ENCODE results near the gene TUFM.
"Not testable (repeated sequence)": the region's sequence is repeated elsewhere in the genome, so short reads cannot be mapped to it uniquely, and the experiment has no call there.

TUFM gene

GRCh38 chr16:28821874-28822519 lies 24.2 kb downstream of the TUFM start:
- no peak for FAIRE-seq
- DNase-seq (ENCODE audit: insufficient read length, low spot score): no peak
- TF ChIP-seq CTCF (IDR thresholded peaks at IDR 0.05; ENCODE audit: insufficient read depth, missing control alignments): no peak

GRCh38 chr16:28820546-28820945 lies 25.6 kb downstream of the TUFM start:
- DNase-seq (ENCODE audit: insufficient read length, low spot score); FAIRE-seq: not testable (repeated sequence)

- TF ChIP-seq CTCF (IDR thresholded peaks at IDR 0.05; ENCODE audit: insufficient read depth, missing control alignments): no peak
- DNase-seq (ENCODE audit: insufficient read length, low spot score) (no peak), FAIRE-seq (no peak)
Measured at GRCh38 chr16:28820016-28820415, 26.1 kb downstream of the TUFM start.

- FAIRE-seq; DNase-seq (ENCODE audit: insufficient read length, low spot score): not testable (repeated sequence)
Measured at GRCh38 chr16:28807445-28808120, 38.6 kb downstream of the TUFM start.

- not testable (repeated sequence) for DNase-seq (ENCODE audit: insufficient read length, low spot score); FAIRE-seq
- TF ChIP-seq CTCF (IDR thresholded peaks at IDR 0.05; ENCODE audit: insufficient read depth, missing control alignments): peak; percentile 45
Measured at GRCh38 chr16:28802235-28803019, 43.7 kb downstream of the TUFM start.

All from D721Med (cell line).